Vagina (tissue), 2 donors: Measurements from ENCODE around the gene OAT.

Experiments used
- POLR2A ChIP-seq, 2 donors: fragments of 450-650 bp; IDR thresholded peaks; one replicate each; pipeline ENCODE4 v1.6.1; 2017; ENCODE audit warnings: antibody characterized with exemption in 2 of 2, mild to moderate bottlenecking in 2 of 2, moderate library complexity in 2 of 2
- POLR2AphosphoS5 ChIP-seq, 2 donors: sonication (generic); formaldehyde crosslinking; IDR thresholded peaks; one replicate each; pipeline ENCODE4 v1.9.0; 2017; ENCODE audit warnings: antibody characterized with exemption in 2 of 2, mild to moderate bottlenecking in 2 of 2, low read depth in 1 of 2; ENCODE audit not compliant: insufficient read depth in 1 of 2
- TF ChIP-seq, protein P1 (sequence below), 3 experiments: fragments of 450-650 bp in 2 of 3; fragments of 200-600 bp in 1 of 3; sonication (generic) in 1 of 3; IDR thresholded peaks; one replicate each; pipeline ENCODE4 v1.5.1; 2017 to 2019; ENCODE audit warnings: antibody characterized with exemption in 3 of 3, mild to moderate bottlenecking in 2 of 3, moderate library complexity in 2 of 3

DNA sequence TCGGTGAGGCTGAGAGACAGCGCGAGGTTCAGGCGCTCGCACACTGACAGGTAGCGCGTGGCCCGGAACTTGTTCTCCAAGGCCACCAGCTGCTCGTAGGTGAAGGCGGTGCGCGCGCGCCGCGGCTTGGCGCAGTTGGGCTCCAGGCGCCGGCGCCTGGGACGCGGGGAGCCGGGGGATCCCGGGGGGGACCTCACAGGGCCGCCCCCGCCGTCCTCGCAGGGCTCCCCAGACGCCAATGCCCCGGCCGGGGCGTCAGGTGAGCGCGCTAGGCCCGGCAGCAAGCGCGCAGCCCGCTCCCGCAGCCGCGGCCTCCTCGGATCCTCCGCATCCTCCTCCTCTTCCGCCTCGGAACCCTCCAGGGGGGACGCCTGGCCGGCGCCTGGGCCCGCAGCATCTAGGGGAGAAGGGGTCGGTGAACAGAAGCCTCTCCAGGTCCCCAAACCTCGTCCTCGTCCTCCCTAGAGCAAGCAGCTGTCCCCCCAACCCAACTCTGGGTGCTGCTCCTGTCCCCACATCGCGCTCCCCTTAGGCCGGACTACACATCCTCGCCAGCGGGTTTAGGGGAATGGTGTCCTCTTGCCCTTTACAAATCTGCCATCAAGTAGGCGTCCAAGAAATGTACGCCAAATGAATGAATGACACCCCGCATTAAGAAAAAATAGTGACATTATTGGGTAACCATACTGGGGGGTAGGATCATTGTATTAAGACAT, 29.2 kb upstream of the OAT start:
- TF ChIP-seq, protein P1, sequence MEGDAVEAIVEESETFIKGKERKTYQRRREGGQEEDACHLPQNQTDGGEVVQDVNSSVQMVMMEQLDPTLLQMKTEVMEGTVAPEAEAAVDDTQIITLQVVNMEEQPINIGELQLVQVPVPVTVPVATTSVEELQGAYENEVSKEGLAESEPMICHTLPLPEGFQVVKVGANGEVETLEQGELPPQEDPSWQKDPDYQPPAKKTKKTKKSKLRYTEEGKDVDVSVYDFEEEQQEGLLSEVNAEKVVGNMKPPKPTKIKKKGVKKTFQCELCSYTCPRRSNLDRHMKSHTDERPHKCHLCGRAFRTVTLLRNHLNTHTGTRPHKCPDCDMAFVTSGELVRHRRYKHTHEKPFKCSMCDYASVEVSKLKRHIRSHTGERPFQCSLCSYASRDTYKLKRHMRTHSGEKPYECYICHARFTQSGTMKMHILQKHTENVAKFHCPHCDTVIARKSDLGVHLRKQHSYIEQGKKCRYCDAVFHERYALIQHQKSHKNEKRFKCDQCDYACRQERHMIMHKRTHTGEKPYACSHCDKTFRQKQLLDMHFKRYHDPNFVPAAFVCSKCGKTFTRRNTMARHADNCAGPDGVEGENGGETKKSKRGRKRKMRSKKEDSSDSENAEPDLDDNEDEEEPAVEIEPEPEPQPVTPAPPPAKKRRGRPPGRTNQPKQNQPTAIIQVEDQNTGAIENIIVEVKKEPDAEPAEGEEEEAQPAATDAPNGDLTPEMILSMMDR (IDR thresholded peaks at IDR 0.05) = no peak
- TF ChIP-seq POLR2A (IDR thresholded peaks at IDR 0.05) (no peak), POLR2AphosphoS5 (IDR thresholded peaks at IDR 0.05; ENCODE audit: insufficient read depth in 1 of 2, low read depth in 1 of 2) (no peak)
